Small intestine (tissue), 7 donors: Measurements from ENCODE around the gene HBG2. TPM values are rescaled to one million over a fixed set of nuclear protein-coding genes. Genes with fewer than 3 reads are reported as not detected.

Experiments used
- DNase-seq, 2 donors: peaks; one replicate each; pipeline versions ENCODE4 v3.0.0 to v3.0.0-alpha.2; 2013
- FAIRE-seq: peaks from 2 replicates; lab custom pipeline; 2012; peaks lifted over from hg19 to GRCh38; lab: Jason Lieb, UNC
- H3K27ac ChIP-seq, 3 donors: one replicate each; pipeline ENCODE4 v1.5.1; 2013; ENCODE audit warnings: low read length in 2 of 3, mild to moderate bottlenecking in 2 of 3, control low read depth in 1 of 3, inconsistent platforms in 1 of 3, low read depth in 1 of 3, moderate library complexity in 1 of 3
- H3K27me3 ChIP-seq, 3 donors: one replicate each; pipeline ENCODE4 v1.6.1; 2013; ENCODE audit warnings: low read length in 3 of 3, inconsistent platforms in 1 of 3; ENCODE audit not compliant: control insufficient read depth in 3 of 3, insufficient read depth in 3 of 3
- H3K36me3 ChIP-seq, 3 donors: one replicate each; pipeline ENCODE4 v1.6.1; 2013; ENCODE audit warnings: low read length in 3 of 3, inconsistent platforms in 1 of 3, low read depth in 1 of 3, mild to moderate bottlenecking in 1 of 3, moderate library complexity in 1 of 3; ENCODE audit not compliant: control insufficient read depth in 3 of 3, insufficient read depth in 2 of 3
- H3K4me1 ChIP-seq, 3 donors: one replicate each; pipeline ENCODE4 v1.6.1; 2013; ENCODE audit warnings: low read length in 2 of 3, inconsistent platforms in 1 of 3, low read depth in 1 of 3, mild to moderate bottlenecking in 1 of 3, moderate library complexity in 1 of 3; ENCODE audit not compliant: control insufficient read depth in 3 of 3, insufficient read depth in 2 of 3
- H3K4me3 ChIP-seq, 3 donors: one replicate each; pipeline ENCODE4 v1.5.1; 2013; ENCODE audit warnings: low read length in 3 of 3, control low read depth in 1 of 3, inconsistent platforms in 1 of 3, low read depth in 1 of 3, mild to moderate bottlenecking in 1 of 3, moderate library complexity in 1 of 3
- H3K9me3 ChIP-seq, 2 donors: one replicate each; pipeline ENCODE4 v1.6.1; 2013; ENCODE audit warnings: low read depth in 1 of 2, low read length in 1 of 2; ENCODE audit not compliant: control insufficient read depth in 2 of 2, insufficient read depth in 1 of 2
- WGBS, 3 donors: extraction: QIAGEN DNeasy Blood & Tissue Kit; methylation state at CpG; one replicate each; pipeline ENCODE4 v1.1.7; 2013; 5-methylcytosine and 5-hydroxymethylcytosine counted together
- polyA plus RNA-seq, 4 donors: library from polyadenylated mRNA; stranded (reverse) in 3 of 4; unstranded in 1 of 4; fragments of 200-250 nt in 3 of 4; fragments of 120-200 nt in 1 of 4; gene quantifications; one replicate each; pipeline versions ENCODE4 v1.2.1 to v1.2.3, GENCODE V29; 2013
- donor health status: healthy with polysubstance abuse.
- donor health status: control.
- donor health status: control.
- donor health status: Bipolar disorder and iron deficiency.
- donor health status: healthy.

The HBG2 gene
- polyA plus RNA-seq, 4 donors: 857 TPM; not detected in 3

DNA sequence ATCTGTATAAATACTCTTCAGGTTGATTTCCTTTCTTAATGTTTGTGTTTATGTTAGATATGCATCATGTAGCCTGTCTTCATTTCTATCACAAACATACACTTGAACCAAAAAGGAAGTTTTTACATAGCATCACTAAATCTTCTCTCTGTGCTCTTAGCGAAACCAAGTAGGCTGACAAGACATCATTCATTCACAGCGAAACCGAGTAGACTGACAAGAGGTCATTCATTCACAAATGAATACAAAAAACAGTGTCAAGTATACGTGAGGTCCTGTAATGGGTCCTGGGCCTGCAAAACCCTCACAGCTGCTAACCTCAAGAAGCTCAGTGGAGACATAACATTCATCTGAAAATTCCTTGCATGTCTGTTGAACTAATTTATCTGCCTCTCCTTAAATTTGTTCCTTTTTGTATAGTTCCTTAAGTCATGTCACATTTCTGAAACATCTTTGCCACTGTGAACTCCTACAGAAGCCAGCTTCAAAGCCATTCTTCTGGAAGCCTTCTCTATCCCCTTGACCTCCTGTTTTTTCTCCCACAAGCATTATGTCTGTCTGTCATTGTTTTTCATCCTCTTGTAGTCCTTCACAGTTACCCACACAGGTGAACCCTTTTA, 25.0 kb upstream of the HBG2 start:
- no peak for FAIRE-seq
- H3K4me3 ChIP-seq: no peak overlapping the region
- WGBS, 3 donors: 66 to 76% (median 74%) methylated on average over 4 of the region's 4 CpGs

GRCh38 chr11:5277807-5278382, 23.3 kb upstream of the HBG2 start:
- Histone ChIP-seq H3K4me1 (no peaks in the 10 kb centered on the region), H3K4me3 (no peak overlapping the region), H3K9me3 (no peaks in the 10 kb centered on the region), H3K27ac (no peak overlapping the region), H3K36me3 (no peaks in the 10 kb centered on the region), H3K27me3 (no peaks in the 10 kb centered on the region)
- FAIRE-seq (no peak), DNase-seq (no peak)
- 48 to 67% (median 58%) methylated on average over 1 of the region's 1 CpG for WGBS, 3 donors

More for the DNA sequence above, 25.0 kb upstream of the HBG2 start:
- H3K36me3 ChIP-seq: no peaks in the 10 kb centered on the region
- no peak for DNase-seq
- no peaks in the 10 kb centered on the region for H3K9me3 ChIP-seq
- H3K4me1 ChIP-seq: no peaks in the 10 kb centered on the region
- H3K27me3 ChIP-seq: no peaks in the 10 kb centered on the region
- H3K27ac ChIP-seq: no peak overlapping the region

DNA sequence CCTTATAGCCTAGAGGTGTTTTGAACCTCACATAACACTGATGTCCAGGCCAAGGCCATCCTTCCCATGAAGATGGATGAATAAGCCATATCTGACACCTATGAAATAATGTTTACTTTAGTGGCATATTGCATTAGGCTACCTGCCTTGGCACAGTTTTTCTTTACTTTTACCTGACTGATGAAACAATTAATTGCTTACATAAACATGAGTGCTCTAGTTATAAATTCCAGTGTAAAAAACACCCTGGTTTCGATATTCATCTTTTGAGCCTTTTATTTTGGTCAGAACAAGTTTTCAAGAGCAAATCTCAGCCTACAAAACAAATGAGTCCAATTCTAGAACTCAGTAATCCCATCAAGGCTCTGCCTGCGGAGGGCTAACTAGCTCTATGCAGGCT, 22.1 kb upstream of the HBG2 start:
- FAIRE-seq: no peak
- no peak for DNase-seq
- WGBS, 3 donors: 69 to 81% (median 72%) methylated on average over 2 of the region's 2 CpGs

GRCh38 chr11:5275369-5276110, 21.0 kb upstream of the HBG2 start:
- 57 to 72% (median 60%) methylated on average over 6 of the region's 6 CpGs for WGBS, 3 donors
- Histone ChIP-seq H3K27ac (no peak overlapping the region), H3K9me3 (no peaks in the 10 kb centered on the region), H3K36me3 (no peaks in the 10 kb centered on the region), H3K27me3 (no peaks in the 10 kb centered on the region), H3K4me3 (no peak overlapping the region), H3K4me1 (no peaks in the 10 kb centered on the region)
- DNase-seq (no peak), FAIRE-seq (no peak)

More for the DNA sequence above, 22.1 kb upstream of the HBG2 start:
- Histone ChIP-seq H3K27me3 (no peaks in the 10 kb centered on the region), H3K4me3 (no peak overlapping the region), H3K4me1 (no peaks in the 10 kb centered on the region), H3K9me3 (no peaks in the 10 kb centered on the region), H3K27ac (no peak overlapping the region), H3K36me3 (no peaks in the 10 kb centered on the region)

- DNase-seq: no peak
- Histone ChIP-seq H3K4me3 (no peak overlapping the region), H3K27me3 (no peaks in the 10 kb centered on the region), H3K36me3 (no peaks in the 10 kb centered on the region), H3K27ac (no peak overlapping the region), H3K9me3 (no peaks in the 10 kb centered on the region), H3K4me1 (no peaks in the 10 kb centered on the region)
- FAIRE-seq: no peak
- WGBS, 3 donors: 63 to 69% (median 69%) methylated on average over 5 of the region's 5 CpGs
Measured at GRCh38 chr11:5274395-5274794, 19.8 kb upstream of the HBG2 start.

- H3K9me3 ChIP-seq: no peaks in the 10 kb centered on the region
- no peak overlapping the region for H3K4me3 ChIP-seq
- WGBS, 3 donors: 61 to 73% (median 66%) methylated on average over 4 of the region's 4 CpGs
- H3K27ac ChIP-seq: no peak overlapping the region
- DNase-seq (no peak), FAIRE-seq (no peak)
- H3K27me3 ChIP-seq: no peaks in the 10 kb centered on the region
- no peaks in the 10 kb centered on the region for H3K4me1 ChIP-seq
- no peaks in the 10 kb centered on the region for H3K36me3 ChIP-seq
Measured at GRCh38 chr11:5272395-5273017, 17.9 kb upstream of the HBG2 start.

GRCh38 chr11:5269715-5270147, 15.2 kb upstream of the HBG2 start, which contains the start of gene HBE1:
Gene HBE1 (minus strand): TSS chr11:5269945. CDS start chr11:5269890, 55 bp downstream.
- H3K27me3 ChIP-seq: no peaks in the 10 kb centered on the region
- H3K36me3 ChIP-seq: no peaks in the 10 kb centered on the region
- H3K27ac ChIP-seq: no peak within 1 kb of the TSS
- H3K4me3 ChIP-seq: no peak within 1 kb of the TSS
- DNase-seq: no peak
- H3K4me1 ChIP-seq: no peaks in the 10 kb centered on the region
- no peaks in the 10 kb centered on the region for H3K9me3 ChIP-seq
- FAIRE-seq: no peak
- 65 to 78% (median 68%) methylated on average over 4 of the region's 4 CpGs for WGBS, 3 donors

GRCh38 chr11:5267033-5267563, 12.5 kb upstream of the HBG2 start:
- Histone ChIP-seq H3K4me1 (no peaks in the 10 kb centered on the region), H3K4me3 (no peak overlapping the region), H3K36me3 (no peaks in the 10 kb centered on the region), H3K27ac (no peak overlapping the region), H3K27me3 (no peaks in the 10 kb centered on the region), H3K9me3 (no peaks in the 10 kb centered on the region)
- no peak for DNase-seq
- WGBS, 3 donors: 71 to 85% (median 83%) methylated on average over 2 of the region's 2 CpGs
- FAIRE-seq: no peak
